CD1c-positive myeloid dendritic cell (primary cell): ENCODE results near the gene KLHL35.
A peak's percentile ranks its signal among the peaks of the same experiment; 100 is the strongest.
"Not testable (repeated sequence)": the region's sequence is repeated elsewhere in the genome, so short reads cannot be mapped to it uniquely, and the experiment has no call there.

Experiments used
- DNase-seq: peaks from one replicate; pipeline ENCODE4 v3.0.0-alpha.2; 2016; ENCODE audit errors: extremely low spot score

The KLHL35 gene

GRCh38 chr11:75423721-75424120 lies 9.3 kb downstream of the KLHL35 start:
- DNase-seq = no peak

GRCh38 chr11:75422248-75423231 lies 10.5 kb downstream of the KLHL35 start:
- DNase-seq = no peak

- no peak for DNase-seq
Measured at GRCh38 chr11:75421902-75422247, 11.1 kb downstream of the KLHL35 start.

GRCh38 chr11:75421035-75421602 lies 11.9 kb downstream of the KLHL35 start:
- no peak for DNase-seq

- no peak for DNase-seq
Measured at GRCh38 chr11:75420224-75421034, 12.6 kb downstream of the KLHL35 start.

- DNase-seq = no peak
Measured at GRCh38 chr11:75413864-75414263, 19.1 kb downstream of the KLHL35 start.

- not testable (repeated sequence) for DNase-seq
Measured at GRCh38 chr11:75413146-75413545, 19.9 kb downstream of the KLHL35 start.

- DNase-seq = not testable (repeated sequence)
Measured at GRCh38 chr11:75409971-75410370, 23.0 kb downstream of the KLHL35 start.

- DNase-seq = no peak
Measured at GRCh38 chr11:75408957-75409219, 24.1 kb downstream of the KLHL35 start.

GRCh38 chr11:75406338-75406777 lies 26.6 kb downstream of the KLHL35 start:
- DNase-seq = no peak

- no peak for DNase-seq
Measured at GRCh38 chr11:75403983-75404658, 28.9 kb downstream of the KLHL35 start.

GRCh38 chr11:75403037-75403436 lies 30.0 kb downstream of the KLHL35 start:
- DNase-seq = no peak

GRCh38 chr11:75402002-75402773 lies 30.8 kb downstream of the KLHL35 start:
- no peak for DNase-seq

- DNase-seq = peak; percentile 28
Measured at GRCh38 chr11:75400146-75400865, 32.7 kb downstream of the KLHL35 start.

GRCh38 chr11:75399344-75400145 lies 33.5 kb downstream of the KLHL35 start, which contains the start of gene RPS3:
RPS3 (plus strand) TSS chr11:75399518; CDS start chr11:75399548, 30 bp downstream.
- DNase-seq = peak; percentile 95

GRCh38 chr11:75398906-75399305 lies 34.1 kb downstream of the KLHL35 start:
- no peak for DNase-seq

- DNase-seq = no peak
Measured at GRCh38 chr11:75394085-75394840, 38.7 kb downstream of the KLHL35 start.

- DNase-seq = no peak
Measured at GRCh38 chr11:75389925-75390324, 43.1 kb downstream of the KLHL35 start.

GRCh38 chr11:75389276-75389605 lies 43.8 kb downstream of the KLHL35 start:
- DNase-seq = no peak
